HCT116 (cell line): ENCODE measurements around the gene CYP17A1.
"Not testable (repeated sequence)": the region's sequence is repeated elsewhere in the genome, so short reads cannot be mapped to it uniquely, and the experiment has no call there.

Experiments used
- ATF3 ChIP-seq: IDR thresholded peaks from 2 replicates; pipeline ENCODE4 v1.6.1; 2012
- CTCF ChIP-seq, 3 experiments: fragments of 200-600 bp in 1 of 3; sonication (generic) in 1 of 3; IDR thresholded peaks in 2 of 3; conservative IDR thresholded peaks in 1 of 3; 2 replicates each; pipeline ENCODE4 v1.5.1; 2012 to 2017; ENCODE audit warnings: low read depth in 2 of 3, low read length in 2 of 3, antibody characterized with exemption in 1 of 3, borderline replicate concordance in 1 of 3, control low read depth in 1 of 3, mild to moderate bottlenecking in 1 of 3, mixed read lengths in 1 of 3, mixed run types in 1 of 3, moderate library complexity in 1 of 3; ENCODE audit not compliant: insufficient read depth in 1 of 3
- EGR1 ChIP-seq: IDR thresholded peaks from 2 replicates; pipeline ENCODE4 v1.6.1; 2012; ENCODE audit warnings: low read depth
- ELF1 ChIP-seq: IDR thresholded peaks from 2 replicates; pipeline ENCODE4 v1.6.1; 2012; ENCODE audit warnings: low read depth, borderline replicate concordance
- FOSL1 ChIP-seq: IDR thresholded peaks from 2 replicates; pipeline ENCODE4 v1.6.1; 2012; ENCODE audit warnings: low read depth
- MAX ChIP-seq: IDR thresholded peaks from 2 replicates; pipeline ENCODE4 v1.6.1; 2012
- POLR2A ChIP-seq: IDR thresholded peaks from 2 replicates; pipeline ENCODE4 v1.7.0; 2011; ENCODE audit warnings: borderline replicate concordance; ENCODE audit not compliant: insufficient read depth, insufficient read length; ENCODE audit errors: extremely low read depth
- POLR2AphosphoS5 ChIP-seq: IDR thresholded peaks from 2 replicates; pipeline ENCODE4 v1.6.1; 2011; ENCODE audit warnings: mild to moderate bottlenecking, low read depth, low read length, moderate library complexity
- RAD21 ChIP-seq: IDR thresholded peaks from 2 replicates; pipeline ENCODE4 v1.6.1; 2012; ENCODE audit warnings: low read depth, mild to moderate bottlenecking
- REST ChIP-seq: IDR thresholded peaks from 2 replicates; pipeline ENCODE4 v1.6.1; 2012; ENCODE audit warnings: low read depth
- SP1 ChIP-seq: IDR thresholded peaks from 2 replicates; pipeline ENCODE4 v1.6.1; 2012; ENCODE audit warnings: low read depth
- ZBTB33 ChIP-seq: IDR thresholded peaks from 2 replicates; pipeline ENCODE4 v1.6.1; 2011; ENCODE audit warnings: mild to moderate bottlenecking, low read length, moderate library complexity; ENCODE audit not compliant: insufficient replicate concordance; ENCODE audit errors: extremely low read depth
- ZNF274 ChIP-seq: fragments of 200-500 bp; sonication (Bioruptor generic); IDR thresholded peaks from 2 replicates; pipeline ENCODE4 v1.6.1; 2014; ENCODE audit warnings: mild to moderate bottlenecking, low read depth, low read length, inconsistent platforms

GRCh38 chr10:102820008-102820407 lies 17.2 kb downstream of the CYP17A1 start:
- TF ChIP-seq ATF3; MAX; CTCF (IDR thresholded peaks at IDR 0.05 in 2 of 3, conservative IDR thresholded peaks at IDR 0.05 in 1 of 3; ENCODE audit: borderline replicate concordance in 1 of 3, insufficient read depth in 1 of 3, low read depth in 2 of 3, low read length in 2 of 3); POLR2AphosphoS5; FOSL1; ZNF274; POLR2A; SP1; ELF1; RAD21; EGR1; REST; ZBTB33: not testable (repeated sequence)
